MM.1S (cell line): ENCODE measurements around the gene FAM107A.

Source experiments
- CTCF ChIP-seq: fragments of 300-600 bp; sonication (generic); IDR thresholded peaks from 2 replicates; pipeline ENCODE4 v1.5.1; 2016; ENCODE audit warnings: antibody characterized with exemption, low read length, mixed read lengths
- EZH2 ChIP-seq: fragments of 300-600 bp; sonication (generic); optimal IDR thresholded peaks from 2 replicates; pipeline ENCODE3; 2017; ENCODE audit warnings: low read depth, mild to moderate bottlenecking, antibody characterized with exemption, low read length, mixed read lengths

GRCh38 chr3:58514405-58514804 lies 62.8 kb downstream of the FAM107A start:
- TF ChIP-seq CTCF (no peak), EZH2 (no peak)
